ENCODE data around the gene SCNM1.

DNA sequence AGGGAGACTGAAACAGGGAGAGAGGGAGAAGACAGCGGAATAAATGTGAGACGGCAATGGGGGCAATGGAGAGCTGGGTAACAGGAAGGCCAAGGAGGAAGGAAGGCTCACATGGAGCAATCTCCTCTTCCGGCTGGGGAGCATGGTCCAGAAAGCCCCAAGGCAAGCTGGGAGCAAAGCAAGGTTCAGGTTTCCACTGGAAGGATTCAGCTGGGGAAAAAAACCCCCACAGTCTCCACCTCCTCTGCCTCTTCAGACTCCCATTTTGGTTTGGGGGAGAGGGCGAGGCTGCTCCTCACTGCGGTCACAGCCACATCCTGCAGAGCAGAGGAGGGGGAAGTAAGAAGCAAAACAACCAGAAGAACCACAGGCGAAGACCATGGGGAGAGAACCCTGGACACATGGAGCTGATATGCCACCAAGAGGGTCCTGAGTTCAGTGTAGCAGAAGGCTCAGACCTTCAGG, 8.8 kb upstream of the SCNM1 start:
- TF ChIP-seq GATA3 (IDR thresholded peaks at IDR 0.05; ENCODE audit: low read depth, low read length) (no peak), GATA2 (IDR thresholded peaks at IDR 0.05; ENCODE audit: low read depth, low read length) (no peak)

Measured in SH-SY5Y (cell line).